RWPE1 (cell line): Measurements from ENCODE around the gene ZNF653.

ENCODE experiments used
- CTCF ChIA-PET: fragments of 350-600 bp; sonication (Branson Sonifier 250); formaldehyde crosslinking; extraction: SDS; loops from one replicate; lab custom pipeline; 2021; lab: Yijun Ruan, JAX
- POLR2A ChIA-PET: fragments of 400-600 bp; formaldehyde crosslinking; extraction: SDS; loops from one replicate; lab custom pipeline; 2020; ENCODE audit warnings: antibody characterized with exemption; ENCODE audit not compliant: low non-redundant PET; lab: Yijun Ruan, JAX
- DNase-seq: peaks from one replicate; pipeline ENCODE4 v3.0.0; 2012; ENCODE audit warnings: low spot score
- H3K27ac ChIP-seq: fragments of 450-650 bp; 2 replicates; pipeline ENCODE4 v1.5.1; 2017
- CTCF ChIP-seq: fragments of 450-650 bp; conservative IDR thresholded peaks from 2 replicates; pipeline ENCODE4 v1.5.1; 2017; ENCODE audit warnings: low read depth, mild to moderate bottlenecking

ZNF653 gene

GRCh38 chr19:11538232-11539036 lies 32.8 kb upstream of the ZNF653 start, which contains the start of gene CNN1:
CNN1 (plus strand) TSS chr19:11538851; CDS start chr19:11538928, 77 bp downstream.
- DNase-seq, result no peak
- CTCF ChIA-PET, result interaction anchor here (0.6 kb wide), 1 partner anchor 85 kb away, joined by 4 read pairs; no protein-coding TSS in a partner anchor

GRCh38 chr19:11535792-11536595 lies 30.4 kb upstream of the ZNF653 start:
- TF ChIP-seq CTCF, result peak; percentile 77
- ChIA-PET CTCF (interaction anchor here (0.6 to 1.4 kb wide), 11 partner anchors 22 to 1052 kb away, joined by 3 to 6 read pairs (median 3); partner anchors contain the start of gene ELOF1), POLR2A (no interaction called here)
- DNase-seq, result peak; percentile 94
- peak overlapping the region; percentile 45 for H3K27ac ChIP-seq

More at GRCh38 chr19:11538232-11539036, 32.8 kb upstream of the ZNF653 start, which contains the start of gene CNN1:
- POLR2A ChIA-PET, result no interaction called here
- no peak for TF ChIP-seq CTCF
- no peak within 1 kb of the TSS for H3K27ac ChIP-seq

- DNase-seq, result no peak
- peak overlapping the region; percentile 45; the same call in 1 of the 2 replicates for H3K27ac ChIP-seq
- CTCF ChIA-PET, result no interaction called here
- POLR2A ChIA-PET, result no interaction called here
- no peak for TF ChIP-seq CTCF
Measured at GRCh38 chr19:11534948-11535347, 29.3 kb upstream of the ZNF653 start.

- no peak for TF ChIP-seq CTCF
- ChIA-PET CTCF (no interaction called here), POLR2A (no interaction called here)
- DNase-seq, result no peak
- no peak overlapping the region for H3K27ac ChIP-seq
Measured at GRCh38 chr19:11534538-11534937, 28.9 kb upstream of the ZNF653 start.

GRCh38 chr19:11530432-11530831 lies 24.8 kb upstream of the ZNF653 start:
- peak; percentile 33; the same call in 1 of the 2 replicates for TF ChIP-seq CTCF
- CTCF ChIA-PET, result no interaction called here
- DNase-seq, result peak; percentile 84
- peak overlapping the region; percentile 93 for H3K27ac ChIP-seq
- POLR2A ChIA-PET, result interaction anchor here (0.6 kb wide), 1 partner anchor 137 kb away, joined by 3 read pairs; no protein-coding TSS in a partner anchor
